Mesendoderm (in vitro differentiated cells): ENCODE results near the gene AMOT.
A peak's percentile ranks its signal among the peaks of the same experiment; 100 is the strongest.

ENCODE experiments used
- DNase-seq: peaks from one replicate; pipeline ENCODE4 v3.0.0; 2013
- H2AK5ac ChIP-seq: 2 replicates; pipeline ENCODE4 v1.6.1; 2013; ENCODE audit warnings: low read length, inconsistent platforms
- H2BK120ac ChIP-seq: 2 replicates; pipeline ENCODE4 v1.6.1; 2013; ENCODE audit warnings: low read depth, mild to moderate bottlenecking, low read length, moderate library complexity, mixed read lengths
- H2BK15ac ChIP-seq: replicated peaks from 2 replicates; pipeline ENCODE4 v1.6.1; 2013; ENCODE audit warnings: low read depth, mild to moderate bottlenecking, moderate library complexity
- H2BK5ac ChIP-seq: 2 replicates; pipeline ENCODE4 v1.6.1; 2013; ENCODE audit warnings: low read length, inconsistent platforms
- H3K18ac ChIP-seq: 2 replicates; pipeline ENCODE4 v1.6.1; 2013; ENCODE audit warnings: mild to moderate bottlenecking, low read length, mixed read lengths
- H3K23ac ChIP-seq: one replicate; pipeline ENCODE4 v1.6.1; 2013; ENCODE audit warnings: low read length
- H3K27ac ChIP-seq: 2 replicates; pipeline ENCODE4 v1.5.1; 2013; ENCODE audit warnings: low read depth, mild to moderate bottlenecking, inconsistent platforms, low read length, moderate library complexity
- H3K27me3 ChIP-seq: 2 replicates; pipeline ENCODE4 v1.6.1; 2013; ENCODE audit warnings: low read length, control low read depth, mild to moderate bottlenecking, inconsistent platforms; ENCODE audit not compliant: insufficient read depth, poor library complexity
- H3K36me3 ChIP-seq: 2 replicates; pipeline ENCODE4 v1.6.1; 2013; ENCODE audit warnings: low read length, inconsistent platforms; ENCODE audit not compliant: control insufficient read depth, insufficient read depth
- H3K4ac ChIP-seq: one replicate; pipeline ENCODE4 v1.6.1; 2013; ENCODE audit warnings: low read depth, mild to moderate bottlenecking, low read length, moderate library complexity
- H3K4me1 ChIP-seq: 2 replicates; pipeline ENCODE4 v1.6.1; 2013; ENCODE audit warnings: low read depth, low read length, inconsistent platforms; ENCODE audit not compliant: control insufficient read depth
- H3K4me2 ChIP-seq: 2 replicates; pipeline ENCODE4 v1.6.1; 2013; ENCODE audit warnings: low read length
- H3K4me3 ChIP-seq: 2 replicates; pipeline ENCODE4 v1.5.1; 2013; ENCODE audit warnings: mild to moderate bottlenecking, low read length
- H3K56ac ChIP-seq: one replicate; pipeline ENCODE4 v1.6.1; 2013; ENCODE audit warnings: low read length
- H3K79me1 ChIP-seq: 2 replicates; pipeline ENCODE4 v1.6.1; 2013; ENCODE audit warnings: low read length, inconsistent platforms
- H3K79me2 ChIP-seq: 2 replicates; pipeline ENCODE4 v1.6.1; 2013; ENCODE audit warnings: mild to moderate bottlenecking, low read length; ENCODE audit not compliant: control insufficient read depth, insufficient read depth
- H3K9ac ChIP-seq: 2 replicates; pipeline ENCODE4 v1.6.1; 2013; ENCODE audit warnings: low read length, inconsistent platforms
- H4K5ac ChIP-seq: one replicate; pipeline ENCODE4 v1.6.1; 2013; ENCODE audit warnings: low read length
- H4K8ac ChIP-seq: one replicate; pipeline ENCODE4 v1.6.1; 2013; ENCODE audit warnings: low read depth, mild to moderate bottlenecking, control low read depth, low read length, moderate library complexity
- WGBS: extraction: QIAGEN DNeasy Blood & Tissue Kit; methylation state at CpG from one replicate; pipeline ENCODE4 v1.1.7; 2013; ENCODE audit warnings: low lambda C conversion rate, missing lambda C conversion rate; ENCODE audit not compliant: insufficient coverage; ENCODE audit errors: extremely low coverage; 5-methylcytosine and 5-hydroxymethylcytosine counted together

The AMOT gene

DNA sequence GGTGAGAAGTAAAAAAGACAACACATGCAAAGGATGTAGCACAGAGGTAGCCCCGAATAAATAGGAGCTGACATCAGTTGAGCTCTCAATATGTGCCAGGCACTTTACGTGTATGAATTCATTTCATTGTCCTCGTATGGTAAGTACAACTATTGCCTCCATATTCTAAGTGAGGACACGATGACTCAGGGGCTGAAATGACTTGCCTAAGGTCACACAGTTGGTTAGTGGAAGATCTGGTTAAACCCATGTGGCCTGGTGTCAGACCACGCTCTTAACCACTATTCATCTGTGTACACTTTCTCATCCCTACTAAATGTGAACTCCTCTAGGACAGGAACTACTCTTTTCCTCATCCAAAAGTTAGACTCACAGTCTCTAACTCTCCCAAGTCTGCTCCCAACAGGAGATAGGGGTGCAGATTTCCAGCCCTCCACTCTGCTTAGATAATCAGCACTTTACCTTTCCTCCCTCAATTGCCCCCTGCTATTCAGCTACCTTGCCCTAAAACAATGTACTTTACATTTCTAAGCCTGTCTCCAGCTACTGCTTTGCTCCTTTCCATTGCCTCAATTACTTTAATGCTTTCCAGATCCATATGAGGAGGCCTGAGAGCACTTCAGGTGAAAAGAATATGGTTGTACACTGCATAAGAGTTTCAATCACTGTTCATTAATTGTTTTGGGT lies 102.1 kb downstream of the AMOT start:
- H2AK5ac ChIP-seq = no peak overlapping the region
- H3K79me1 ChIP-seq = no peaks in the 10 kb centered on the region
- H3K36me3 ChIP-seq = no peaks in the 10 kb centered on the region
- H3K79me2 ChIP-seq = no peaks in the 10 kb centered on the region
- no CpG with 5 or more reads among the region's 5 CpGs for WGBS
- H3K4me3 ChIP-seq = no peak overlapping the region
- no peaks in the 10 kb centered on the region for H3K27me3 ChIP-seq
- H2BK15ac ChIP-seq = no peak overlapping the region
- no peak overlapping the region for H3K18ac ChIP-seq
- no peak overlapping the region for H3K4me2 ChIP-seq
- no peak overlapping the region for H4K5ac ChIP-seq
- H3K4me1 ChIP-seq = no peaks in the 10 kb centered on the region
- H3K23ac ChIP-seq = no peak overlapping the region
- no peak overlapping the region for H3K4ac ChIP-seq
- H4K8ac ChIP-seq = no peak overlapping the region
- H3K9ac ChIP-seq = no peak overlapping the region
- no peak overlapping the region for H3K27ac ChIP-seq
- no peak overlapping the region for H3K56ac ChIP-seq
- H2BK120ac ChIP-seq = no peak overlapping the region
- no peak overlapping the region for H2BK5ac ChIP-seq
- DNase-seq = no peak

DNA sequence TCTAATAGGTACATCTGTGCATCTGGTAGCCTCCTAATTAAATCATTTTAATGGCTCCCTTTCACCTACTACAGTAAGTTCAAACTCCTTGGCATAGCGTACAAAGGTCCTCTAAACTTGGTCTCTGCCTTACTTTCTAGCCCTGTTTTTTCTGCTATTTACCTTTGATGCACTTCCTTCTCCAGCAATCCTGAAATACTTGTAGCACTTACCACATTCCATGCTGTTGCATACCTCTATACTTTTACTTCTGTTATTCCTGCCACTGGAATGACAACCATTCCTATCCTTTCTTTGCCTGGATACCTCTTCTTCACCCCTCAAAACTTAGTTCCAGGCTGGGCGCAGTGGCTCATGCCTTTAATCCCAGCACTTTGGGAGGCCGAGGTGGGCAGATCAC lies 104.3 kb downstream of the AMOT start:
- H3K18ac ChIP-seq = no peak overlapping the region
- no peaks in the 10 kb centered on the region for H3K79me2 ChIP-seq
- no peaks in the 10 kb centered on the region for H3K36me3 ChIP-seq
- H3K4me3 ChIP-seq = no peak overlapping the region
- no peak overlapping the region for H2AK5ac ChIP-seq
- no peaks in the 10 kb centered on the region for H3K27me3 ChIP-seq
- no peak overlapping the region for H3K23ac ChIP-seq
- H3K27ac ChIP-seq = no peak overlapping the region
- no peak overlapping the region for H2BK15ac ChIP-seq
- no CpG with 5 or more reads among the region's 3 CpGs for WGBS
- no peak overlapping the region for H4K5ac ChIP-seq
- no peak overlapping the region for H2BK120ac ChIP-seq
- peak; percentile 42 for DNase-seq
- H3K79me1 ChIP-seq = no peaks in the 10 kb centered on the region
- no peak overlapping the region for H3K4ac ChIP-seq
- no peak overlapping the region for H4K8ac ChIP-seq
- H3K56ac ChIP-seq = no peak overlapping the region
- no peaks in the 10 kb centered on the region for H3K4me1 ChIP-seq
- no peak overlapping the region for H3K4me2 ChIP-seq
- H3K9ac ChIP-seq = no peak overlapping the region
- H2BK5ac ChIP-seq = no peak overlapping the region

DNA sequence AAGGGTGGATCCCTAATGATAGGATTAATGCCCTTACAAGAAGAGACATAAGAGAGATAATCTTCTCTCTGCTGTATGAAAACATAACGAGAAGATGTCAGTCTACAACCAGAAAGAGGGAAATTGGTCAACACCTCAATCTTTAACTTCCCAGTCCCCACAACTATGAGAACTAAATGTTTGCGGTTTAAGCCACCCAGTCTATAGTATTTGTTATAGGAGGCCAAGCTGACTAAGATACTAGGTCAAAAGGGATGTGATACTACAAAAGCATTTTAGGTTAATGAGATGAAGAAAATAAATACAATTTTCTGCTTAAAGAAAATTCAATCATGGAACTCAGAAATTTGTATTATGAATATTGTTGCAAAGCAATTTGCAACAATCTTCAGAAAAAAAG lies 105.5 kb downstream of the AMOT start:
- Histone ChIP-seq H3K79me2 (no peaks in the 10 kb centered on the region), H3K4ac (no peak overlapping the region), H2BK15ac (no peak overlapping the region), H3K4me2 (no peak overlapping the region), H2AK5ac (no peak overlapping the region), H3K27me3 (no peaks in the 10 kb centered on the region), H3K27ac (no peak overlapping the region), H3K4me3 (no peak overlapping the region), H3K9ac (no peak overlapping the region), H3K23ac (no peak overlapping the region), H3K4me1 (no peaks in the 10 kb centered on the region), H2BK5ac (no peak overlapping the region), H2BK120ac (no peak overlapping the region), H3K18ac (no peak overlapping the region), H3K56ac (no peak overlapping the region), H3K36me3 (no peaks in the 10 kb centered on the region), H4K8ac (no peak overlapping the region), H4K5ac (no peak overlapping the region), H3K79me1 (no peaks in the 10 kb centered on the region)
- no peak for DNase-seq
- no CpG with 5 or more reads among the region's 2 CpGs for WGBS

DNA sequence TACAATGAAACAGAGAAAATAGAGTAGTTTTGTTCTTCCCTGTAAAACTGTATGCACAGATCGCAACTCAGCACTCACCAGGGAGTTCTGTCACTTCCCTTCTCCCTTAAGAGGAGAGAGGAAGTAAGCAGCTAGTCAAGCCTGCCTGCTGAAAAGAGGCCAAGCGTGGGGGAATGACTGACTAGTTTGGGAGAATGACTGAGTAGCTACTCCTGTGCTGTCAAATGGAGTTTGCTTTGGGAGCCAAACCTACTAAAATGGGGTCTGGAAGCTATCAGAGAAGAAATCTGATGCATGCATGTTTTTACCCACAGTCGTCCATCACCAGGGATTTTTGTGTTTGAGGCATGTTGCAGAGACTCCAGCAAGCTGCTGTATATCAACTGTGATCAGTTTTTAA lies 106.3 kb downstream of the AMOT start:
- H3K4me2 ChIP-seq = no peak overlapping the region
- H4K5ac ChIP-seq = no peak overlapping the region
- H3K4ac ChIP-seq = no peak overlapping the region
- H2BK120ac ChIP-seq = no peak overlapping the region
- no peak overlapping the region for H2BK15ac ChIP-seq
- no peaks in the 10 kb centered on the region for H3K27me3 ChIP-seq
- no peaks in the 10 kb centered on the region for H3K4me1 ChIP-seq
- WGBS = no CpG with 5 or more reads among the region's 3 CpGs
- DNase-seq = peak; percentile 16
- no peak overlapping the region for H3K18ac ChIP-seq
- no peaks in the 10 kb centered on the region for H3K79me1 ChIP-seq
- no peaks in the 10 kb centered on the region for H3K36me3 ChIP-seq
- no peak overlapping the region for H3K27ac ChIP-seq
- H2BK5ac ChIP-seq = no peak overlapping the region
- peak overlapping the region; percentile 7 for H3K56ac ChIP-seq
- no peak overlapping the region for H3K23ac ChIP-seq
- H3K79me2 ChIP-seq = no peaks in the 10 kb centered on the region
- no peak overlapping the region for H2AK5ac ChIP-seq
- H4K8ac ChIP-seq = no peak overlapping the region
- H3K9ac ChIP-seq = no peak overlapping the region
- no peak overlapping the region for H3K4me3 ChIP-seq

DNA sequence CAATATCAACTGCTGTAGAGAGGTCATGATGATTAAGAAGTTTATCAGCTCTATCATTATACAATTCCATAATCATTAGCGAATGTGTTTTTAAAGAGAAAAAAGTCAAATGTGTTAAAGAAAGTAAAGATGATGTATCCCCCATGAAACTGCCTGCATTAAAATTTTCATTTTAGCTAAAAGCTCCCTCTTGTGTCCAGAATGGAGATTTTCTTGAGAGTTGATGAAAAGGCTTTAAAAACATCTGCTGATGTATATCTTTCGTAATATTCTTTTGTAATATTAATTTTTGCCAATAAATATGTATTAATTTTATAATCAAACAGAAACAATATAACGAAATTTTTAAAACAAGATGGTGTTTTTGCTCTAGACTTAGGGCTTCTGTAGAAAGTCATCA lies 108.8 kb downstream of the AMOT start:
- Histone ChIP-seq H3K4me2 (no peak overlapping the region), H4K5ac (no peak overlapping the region), H3K27ac (no peak overlapping the region), H2AK5ac (no peak overlapping the region), H3K27me3 (no peaks in the 10 kb centered on the region), H3K9ac (no peak overlapping the region), H3K18ac (no peak overlapping the region), H3K36me3 (no peaks in the 10 kb centered on the region), H2BK15ac (no peak overlapping the region), H3K79me2 (no peaks in the 10 kb centered on the region), H2BK5ac (no peak overlapping the region), H3K56ac (no peak overlapping the region), H3K4ac (no peak overlapping the region), H4K8ac (no peak overlapping the region), H3K4me1 (no peaks in the 10 kb centered on the region), H3K79me1 (no peaks in the 10 kb centered on the region), H3K4me3 (no peak overlapping the region), H2BK120ac (no peak overlapping the region), H3K23ac (no peak overlapping the region)
- DNase-seq = no peak
- no CpG with 5 or more reads among the region's 3 CpGs for WGBS
